ENCODE measurements around the gene CCDC149. TPM values are rescaled to one million over a fixed set of nuclear protein-coding genes. Genes with fewer than 3 reads are reported as not detected.

CCDC149 gene
- polyA plus RNA-seq, 2 of the 4 experiments (the other 2 are of a cell fraction): 1.4 to 2.8 TPM

DNA sequence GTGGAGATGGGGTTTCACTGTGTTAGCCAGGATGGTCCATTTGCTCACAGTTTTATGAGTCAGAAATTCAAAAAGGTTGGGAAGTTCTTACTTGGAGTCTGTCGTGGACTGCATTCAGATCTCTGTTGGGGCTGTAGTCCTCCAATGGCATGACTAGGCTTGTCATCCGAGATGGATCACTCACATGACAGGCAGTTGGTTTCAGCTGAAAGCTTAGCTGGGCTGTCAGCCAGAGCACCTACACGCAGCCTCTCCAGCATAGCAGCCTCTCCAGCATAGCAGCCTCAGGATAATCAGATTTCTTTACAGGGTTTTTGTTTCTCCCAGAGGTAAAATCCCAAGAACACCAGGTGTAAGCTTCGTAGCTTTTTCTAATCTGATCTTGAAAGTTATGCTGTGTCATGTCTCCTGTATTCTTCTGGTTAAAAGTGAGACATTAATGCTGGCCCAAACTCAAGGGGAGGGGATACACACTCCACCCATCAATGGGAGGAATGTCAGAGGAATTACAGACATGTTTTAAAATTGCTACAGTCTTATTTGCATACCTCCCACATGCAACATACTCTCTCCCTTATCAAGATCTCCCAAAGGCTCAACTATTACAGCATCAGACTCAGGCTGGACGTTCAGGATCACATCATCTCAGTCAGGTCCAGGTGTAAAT, 149.1 kb downstream of the CCDC149 start:
- H3K4me3 ChIP-seq: no peak overlapping the region
- ATAC-seq: peak; percentile 56 to 64; a peak in 5 of 6 replicates
- peak overlapping the region; percentile 57 for H3K4me2 ChIP-seq
- POLR2A ChIA-PET: interaction anchor here (0.6 to 1.1 kb wide), 2 partner anchors 9 to 613 kb away, joined by 3 read pairs; partner anchors contain the start of gene ANAPC4
- WGBS (ENCODE audit: missing lambda C conversion rate): 17% methylated on average over 5 of the region's 5 CpGs
- peaks cover 12% of the 10 kb centered on the region; the same call in 1 of the 3 replicates for H3K4me1 ChIP-seq
- DNase-seq (ENCODE audit: low read depth in 1 of 2, low spot score in 1 of 2): peak in 1 of 2 experiments; percentile 18
- H3K9me3 ChIP-seq: no peaks in the 10 kb centered on the region; the same call in 2 of the 3 replicates
- FAIRE-seq: no peak
- peak overlapping the region in 1 of 2 experiments; percentile 25; a peak in 2 of 6 replicates for H3K27ac ChIP-seq
- TF ChIP-seq KDM5A (IDR thresholded peaks at IDR 0.05) (no peak), FOSB (CRISPR knock-in tag; IDR thresholded peaks at IDR 0.05) (no peak), REST (IDR thresholded peaks at IDR 0.05) (no peak), ESRRA (IDR thresholded peaks at IDR 0.05; ENCODE audit: borderline replicate concordance, low read length) (no peak), POLR2A (IDR thresholded peaks at IDR 0.05; ENCODE audit: low read length) (no peak), FOSL2 (IDR thresholded peaks at IDR 0.05) (no peak), FOSL2 (CRISPR knock-in tag; IDR thresholded peaks at IDR 0.05) (no peak), HOXB5 (CRISPR knock-in tag; IDR thresholded peaks at IDR 0.05) (no peak), NPAS2 (CRISPR knock-in tag; IDR thresholded peaks at IDR 0.05; ENCODE audit: borderline replicate concordance) (no peak), SMC3 (IDR thresholded peaks at IDR 0.05) (no peak), NR3C1 (IDR thresholded peaks at IDR 0.05) (no peak), HDAC2 (IDR thresholded peaks at IDR 0.05) (no peak), JUN (IDR thresholded peaks at IDR 0.05) (no peak), HOXA7 (CRISPR knock-in tag; IDR thresholded peaks at IDR 0.05) (no peak), BHLHE40 (IDR thresholded peaks at IDR 0.05; ENCODE audit: low read depth, low read length) (no peak), POLR2AphosphoS2 (conservative IDR thresholded peaks at IDR 0.05; ENCODE audit: low read length) (no peak)
- TF ChIP-seq, protein P1, sequence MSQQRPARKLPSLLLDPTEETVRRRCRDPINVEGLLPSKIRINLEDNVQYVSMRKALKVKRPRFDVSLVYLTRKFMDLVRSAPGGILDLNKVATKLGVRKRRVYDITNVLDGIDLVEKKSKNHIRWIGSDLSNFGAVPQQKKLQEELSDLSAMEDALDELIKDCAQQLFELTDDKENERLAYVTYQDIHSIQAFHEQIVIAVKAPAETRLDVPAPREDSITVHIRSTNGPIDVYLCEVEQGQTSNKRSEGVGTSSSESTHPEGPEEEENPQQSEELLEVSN (IDR thresholded peaks at IDR 0.05; ENCODE audit: borderline replicate concordance, low read depth): no peak
- TF ChIP-seq, protein P2, sequence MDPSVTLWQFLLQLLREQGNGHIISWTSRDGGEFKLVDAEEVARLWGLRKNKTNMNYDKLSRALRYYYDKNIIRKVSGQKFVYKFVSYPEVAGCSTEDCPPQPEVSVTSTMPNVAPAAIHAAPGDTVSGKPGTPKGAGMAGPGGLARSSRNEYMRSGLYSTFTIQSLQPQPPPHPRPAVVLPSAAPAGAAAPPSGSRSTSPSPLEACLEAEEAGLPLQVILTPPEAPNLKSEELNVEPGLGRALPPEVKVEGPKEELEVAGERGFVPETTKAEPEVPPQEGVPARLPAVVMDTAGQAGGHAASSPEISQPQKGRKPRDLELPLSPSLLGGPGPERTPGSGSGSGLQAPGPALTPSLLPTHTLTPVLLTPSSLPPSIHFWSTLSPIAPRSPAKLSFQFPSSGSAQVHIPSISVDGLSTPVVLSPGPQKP (IDR thresholded peaks at IDR 0.05; ENCODE audit: low read depth, low read length): no peak
- TF ChIP-seq, protein P3, sequence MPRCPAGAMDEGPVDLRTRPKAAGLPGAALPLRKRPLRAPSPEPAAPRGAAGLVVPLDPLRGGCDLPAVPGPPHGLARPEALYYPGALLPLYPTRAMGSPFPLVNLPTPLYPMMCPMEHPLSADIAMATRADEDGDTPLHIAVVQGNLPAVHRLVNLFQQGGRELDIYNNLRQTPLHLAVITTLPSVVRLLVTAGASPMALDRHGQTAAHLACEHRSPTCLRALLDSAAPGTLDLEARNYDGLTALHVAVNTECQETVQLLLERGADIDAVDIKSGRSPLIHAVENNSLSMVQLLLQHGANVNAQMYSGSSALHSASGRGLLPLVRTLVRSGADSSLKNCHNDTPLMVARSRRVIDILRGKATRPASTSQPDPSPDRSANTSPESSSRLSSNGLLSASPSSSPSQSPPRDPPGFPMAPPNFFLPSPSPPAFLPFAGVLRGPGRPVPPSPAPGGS (IDR thresholded peaks at IDR 0.05): no peak
- CTCF ChIA-PET: no interaction called here

Small RNA genes lying within 50 kb of the gene (small RNA-seq; reads per million reads assigned to genes)
- gene AC006390.1: 0 reads per million in 6 experiments

Other genes starting within 250 kb of the CCDC149 start
- not detected in 2 replicates for gene SOD3, start 117.5 kb downstream of the CCDC149 start, polyA plus RNA-seq (2011; rRNA removed)
- gene SOD3, start 117.5 kb downstream of the CCDC149 start, polyA plus RNA-seq (2017; fragmentation: RNase III; extraction: RNeasy Plus Mini Kit Qiagen cat#74134 plus additional on column Dnase treatment): not detected in 3 replicates
- gene LGI2, start 117.9 kb upstream of the CCDC149 start, polyA plus RNA-seq (2011; rRNA removed): 0.09 and 0.14 TPM in 2 replicates
- gene LGI2, start 117.9 kb upstream of the CCDC149 start, polyA plus RNA-seq (2017; fragmentation: RNase III; extraction: RNeasy Plus Mini Kit Qiagen cat#74134 plus additional on column Dnase treatment): 0.05 to 0.16 TPM (median 0.07 TPM) in 3 replicates
- 7.4 and 9.7 TPM in 2 replicates for gene SEPSECS, start 247.4 kb upstream of the CCDC149 start, polyA plus RNA-seq (2011; rRNA removed)
- gene SEPSECS, start 247.4 kb upstream of the CCDC149 start, polyA plus RNA-seq (2017; fragmentation: RNase III; extraction: RNeasy Plus Mini Kit Qiagen cat#74134 plus additional on column Dnase treatment): 2.3 to 2.9 TPM (median 2.5 TPM) in 3 replicates